HG03139 (cell line): ENCODE data around the gene TP53I3.
"Not testable (repeated sequence)": the region's sequence is repeated elsewhere in the genome, so short reads cannot be mapped to it uniquely, and the experiment has no call there.

Experiments
- ATAC-seq: cut with Tn5 transposase; IDR thresholded peaks from one replicate; pipeline ENCODE4 v1.9.1; 2021; ENCODE audit not compliant: unreplicated experiment

The TP53I3 gene

DNA sequence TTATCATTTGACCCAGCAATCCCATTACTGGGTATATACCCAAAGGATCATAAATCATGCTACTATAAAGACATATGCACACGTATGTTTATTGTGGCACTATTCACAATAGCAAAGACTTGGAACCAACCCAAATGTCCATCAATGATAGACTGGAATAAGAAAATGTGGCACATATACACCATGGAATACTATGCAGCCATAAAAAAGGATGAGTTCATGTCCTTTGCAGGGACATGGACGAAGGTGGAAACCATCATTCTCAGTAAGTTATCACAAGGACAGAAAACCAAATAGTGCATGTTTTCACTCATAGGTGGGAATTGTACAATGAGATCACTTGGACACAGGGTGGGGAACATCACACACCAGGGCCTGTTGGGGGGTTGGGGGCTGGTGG lies 16.1 kb upstream of the TP53I3 start:
- ATAC-seq, result not testable (repeated sequence)

- ATAC-seq, result not testable (repeated sequence)
These were observed 10.6 kb upstream of the TP53I3 start for GRCh38 chr2:24095171-24095677.

DNA sequence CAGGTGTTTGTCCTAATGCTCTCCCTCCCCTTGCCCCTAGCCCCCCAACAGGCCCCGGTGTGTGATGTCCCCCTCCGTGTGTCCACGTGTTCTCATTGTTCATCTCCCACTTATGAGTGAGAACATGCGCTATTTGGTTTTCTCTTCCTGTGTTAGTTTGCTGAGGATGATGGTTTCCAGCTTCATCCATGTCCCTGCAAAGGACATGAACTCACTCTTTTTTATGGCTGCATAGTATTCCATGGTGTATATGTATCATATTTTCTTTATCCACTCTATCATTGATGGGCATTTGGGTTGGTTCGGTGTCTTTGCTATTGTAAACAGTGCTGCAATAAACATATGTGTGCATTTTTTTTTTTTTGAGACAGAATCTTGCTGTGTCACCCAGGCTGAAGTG lies 8.6 kb upstream of the TP53I3 start:
- not testable (repeated sequence) for ATAC-seq

DNA sequence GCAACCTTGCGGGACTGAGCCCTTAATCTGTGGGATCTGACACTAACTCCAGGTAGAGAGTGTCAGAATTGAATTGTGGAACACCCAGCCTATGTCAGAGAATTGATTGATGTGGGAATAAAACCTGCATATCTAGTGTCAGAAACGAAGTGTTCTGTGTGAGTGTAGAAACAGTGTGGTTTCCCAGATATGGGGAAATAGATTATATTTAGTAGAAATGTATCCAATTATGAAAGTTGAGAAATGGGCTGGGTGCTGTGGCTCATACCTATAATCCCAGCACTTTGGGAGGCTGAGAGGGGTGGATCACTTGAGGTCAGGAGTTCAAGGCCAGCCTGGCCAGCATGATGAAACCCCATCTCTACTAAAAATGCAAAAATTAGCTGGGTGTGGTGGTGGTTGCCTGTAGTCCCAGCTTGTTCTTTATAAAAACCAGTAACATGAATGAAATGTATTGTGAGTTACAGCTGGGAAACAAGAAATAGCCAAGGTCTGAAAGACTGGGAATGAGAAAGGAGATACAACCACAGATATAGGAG lies 4.3 kb upstream of the TP53I3 start:
- ATAC-seq, result no peak

DNA sequence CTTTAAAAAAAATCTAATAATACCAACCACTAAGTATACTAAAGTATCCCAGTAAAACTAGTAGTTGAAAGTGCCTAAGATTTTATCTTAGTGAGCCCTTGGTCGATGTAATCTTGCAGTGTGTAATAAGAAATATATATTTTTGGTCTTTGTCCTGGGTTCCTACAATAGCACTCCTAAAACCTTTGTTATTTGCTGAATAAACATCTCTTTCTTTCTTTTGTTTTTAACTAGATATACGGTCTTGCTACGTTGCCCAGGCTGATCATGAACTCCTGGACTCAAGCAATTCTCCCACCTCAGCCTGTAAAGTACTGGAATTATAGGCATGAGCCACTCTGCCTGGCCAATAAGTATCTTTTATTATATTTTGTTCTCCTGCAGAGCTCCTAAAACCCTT lies 2.4 kb upstream of the TP53I3 start:
- no peak for ATAC-seq

- ATAC-seq, result no peak
These were observed 1.6 kb upstream of the TP53I3 start for GRCh38 chr2:24086241-24086640.

GRCh38 chr2:24085200-24085489 lies 511 bp upstream of the TP53I3 start:
- ATAC-seq, result no peak

- peak; percentile 71 for ATAC-seq
These were observed 858 bp downstream of the TP53I3 start for GRCh38 chr2:24083567-24084385.

DNA sequence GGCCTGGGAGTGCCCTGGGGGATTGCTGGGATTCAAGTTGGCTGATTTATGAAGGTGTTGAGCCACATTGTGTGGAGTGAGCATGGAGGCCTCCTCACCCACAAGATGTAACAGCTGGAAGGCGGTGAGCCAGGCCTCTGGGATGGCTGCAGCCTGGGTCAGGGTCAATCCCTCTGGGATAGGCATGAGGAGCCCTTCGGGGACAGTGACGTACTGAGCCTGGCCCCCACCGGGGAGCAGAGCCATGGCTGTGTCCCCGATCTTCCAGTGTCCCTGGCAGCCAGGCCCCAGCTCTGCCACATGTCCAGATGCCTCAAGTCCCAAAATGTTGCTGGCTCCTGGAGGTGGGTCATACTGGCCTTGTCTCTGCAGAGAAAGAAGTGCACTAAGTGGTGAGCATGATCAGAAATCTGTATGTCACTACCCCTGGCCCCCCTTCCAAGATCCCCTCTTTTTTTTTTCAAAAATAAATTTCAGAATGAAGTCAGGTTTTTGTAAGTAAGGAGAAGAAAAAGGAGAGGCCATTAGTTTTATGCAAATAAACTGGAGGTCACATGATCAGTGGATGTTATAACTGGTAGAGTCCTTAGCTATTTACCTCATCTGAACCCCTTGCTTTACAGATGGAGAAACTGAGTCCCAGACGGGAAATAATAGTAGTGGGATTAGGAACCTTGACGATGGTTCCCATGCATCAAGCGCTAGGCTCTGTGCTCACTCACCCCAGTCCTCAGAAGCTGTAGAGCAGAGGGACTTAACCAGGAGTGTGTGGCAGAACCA lies 1.7 kb downstream of the TP53I3 start:
- no peak for ATAC-seq

DNA sequence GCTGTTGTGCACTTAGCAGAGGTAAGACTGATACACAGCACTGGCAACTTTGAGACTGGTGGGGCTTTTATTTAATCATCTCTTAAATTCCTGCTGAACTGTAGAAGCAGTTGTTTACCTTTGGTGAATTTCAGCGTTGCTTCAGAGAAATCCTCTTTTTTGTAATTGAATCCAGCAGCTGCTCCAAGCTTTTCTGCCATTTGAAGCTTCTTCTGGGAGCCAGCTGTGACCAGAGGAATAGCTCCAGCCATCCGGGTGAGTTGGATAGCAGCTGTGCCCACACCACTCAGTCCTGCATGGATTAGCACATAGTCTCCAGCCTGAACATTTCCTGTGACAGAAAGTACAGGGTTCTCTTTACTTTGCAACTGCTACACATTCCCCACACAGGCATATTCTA lies 3.9 kb downstream of the TP53I3 start:
- ATAC-seq, result no peak

DNA sequence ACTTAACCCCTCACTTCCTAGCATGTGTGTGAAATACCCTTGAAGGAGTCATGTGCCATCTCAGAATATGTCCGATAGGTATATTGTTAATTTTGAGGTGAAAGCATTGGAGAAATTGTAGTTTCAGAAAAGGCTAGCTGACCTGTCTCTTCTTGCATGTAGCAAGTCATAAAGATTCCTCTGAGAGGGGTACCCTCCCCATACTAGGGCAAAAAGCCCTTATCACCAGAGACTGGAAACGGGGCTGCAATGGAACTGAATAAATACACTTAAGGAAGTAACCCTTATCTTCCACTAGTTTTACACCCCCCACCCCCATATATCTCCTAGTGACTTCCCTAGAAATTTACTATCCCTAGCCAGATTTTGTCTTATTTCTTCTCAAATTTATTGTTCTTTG lies 6.8 kb downstream of the TP53I3 start:
- no peak for ATAC-seq

GRCh38 chr2:24077535-24077877 lies 7.1 kb downstream of the TP53I3 start:
- no peak for ATAC-seq

DNA sequence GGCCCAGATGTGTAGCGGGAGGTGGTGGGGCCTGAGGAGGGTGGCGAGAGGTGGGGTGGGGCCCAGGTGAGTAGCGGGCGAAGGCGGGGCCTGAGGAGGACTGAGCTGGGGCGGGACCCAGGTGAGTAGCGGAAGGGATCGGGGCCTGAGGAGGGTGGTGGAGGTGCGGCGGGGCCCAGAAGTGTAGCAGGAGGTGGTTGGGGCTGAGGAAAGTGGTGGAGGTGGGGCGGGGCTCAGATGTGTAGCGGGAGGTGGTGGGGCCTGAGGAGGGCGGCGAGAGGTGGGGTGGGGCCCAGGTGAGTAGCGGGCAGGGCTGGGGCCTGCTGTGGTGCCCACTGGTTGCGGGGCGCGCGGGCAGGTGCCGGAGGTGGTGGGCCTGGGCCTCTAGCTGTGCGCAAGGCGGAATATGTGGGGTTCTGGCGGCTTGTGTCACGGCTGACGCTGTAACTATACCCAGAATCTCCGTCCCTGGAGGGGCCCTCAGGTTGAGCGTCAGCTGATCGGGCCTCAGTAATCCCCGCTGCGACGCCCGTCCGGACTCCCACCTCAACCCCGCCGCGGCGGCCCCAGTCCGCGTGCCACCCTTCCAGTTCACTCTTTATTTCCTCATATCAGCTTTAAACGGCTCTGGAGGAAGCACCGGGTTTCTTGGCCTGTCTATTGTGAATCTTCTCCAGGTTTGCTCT lies 7.6 kb downstream of the TP53I3 start:
- ATAC-seq, result no peak

- ATAC-seq, result peak; percentile 92
These were observed 8.5 kb downstream of the TP53I3 start, which contains the start of gene SF3B6 for GRCh38 chr2:24075915-24076848. Gene SF3B6, minus strand, starts transcription at chr2:24076326. Its CDS starts 97 bp downstream, at chr2:24076229.

DNA sequence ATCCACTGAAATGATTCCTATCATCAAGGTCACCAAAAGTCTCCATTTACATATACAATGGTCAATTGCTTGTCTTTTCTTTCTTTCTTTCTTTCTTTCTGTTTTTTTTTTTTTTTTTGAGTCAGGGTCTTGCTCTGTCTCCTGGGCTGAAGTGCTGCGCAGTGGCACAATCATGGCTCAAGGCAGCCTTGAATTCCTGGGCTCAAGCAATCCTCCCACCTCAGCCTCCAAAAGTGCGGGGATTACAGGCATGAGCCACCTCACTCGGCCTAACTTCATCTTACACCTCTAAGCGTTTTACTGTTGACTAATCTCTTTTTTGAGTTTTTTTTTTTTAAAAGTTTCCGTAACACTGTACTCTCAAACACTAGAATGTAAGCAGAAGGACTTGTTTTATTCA lies 9.4 kb downstream of the TP53I3 start:
- no peak for ATAC-seq

- ATAC-seq, result no peak
These were observed 10.8 kb downstream of the TP53I3 start for GRCh38 chr2:24073816-24074215.

- no peak for ATAC-seq
These were observed 12.4 kb downstream of the TP53I3 start for GRCh38 chr2:24072259-24072658.

DNA sequence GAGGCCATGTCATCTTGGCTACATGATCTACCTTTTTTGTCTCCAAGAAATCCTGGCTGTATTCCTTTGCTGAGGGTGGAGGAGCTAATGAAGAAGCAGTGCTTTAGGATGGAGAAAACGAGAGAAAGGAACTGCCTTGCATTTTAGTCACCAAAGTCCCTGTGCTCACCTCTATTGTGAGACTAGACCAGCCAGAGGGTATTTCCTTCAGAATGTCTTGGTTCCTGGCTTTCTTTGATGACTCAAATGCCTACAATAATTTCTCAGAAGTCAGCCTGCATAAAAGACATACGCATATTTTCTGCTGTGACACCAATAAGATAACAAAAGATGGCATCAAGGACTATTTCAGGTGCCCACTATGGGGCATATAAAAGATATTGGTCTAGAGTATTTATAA lies 19.3 kb downstream of the TP53I3 start:
- no peak for ATAC-seq

- no peak for ATAC-seq
These were observed 25.9 kb downstream of the TP53I3 start for GRCh38 chr2:24058564-24059271.

- ATAC-seq, result no peak
These were observed 28.9 kb downstream of the TP53I3 start for GRCh38 chr2:24055750-24056149.
